Cardiac muscle cell (in vitro differentiated cells and primary cell): ENCODE data around the gene PRKCH. TPM values are rescaled to one million over a fixed set of nuclear protein-coding genes. Genes with fewer than 3 reads are reported as not detected.

Source experiments
- DNase-seq, 2 donors: peaks; one replicate each; pipeline versions ENCODE4 v3.0.0 to v3.0.0-alpha.2; 2010 to 2017; ENCODE audit warnings: low read depth in 1 of 2, low spot score in 1 of 2
- H3K27ac ChIP-seq: fragments of 200-600 bp; sonication (generic); 2 replicates; pipeline ENCODE4 v1.5.1; 2016
- H3K27me3 ChIP-seq: fragments of 200-600 bp; sonication (generic); 2 replicates; pipeline ENCODE4 v1.6.0; 2016; ENCODE audit warnings: control low read depth
- H3K36me3 ChIP-seq: fragments of 200-600 bp; sonication (generic); 2 replicates; pipeline ENCODE4 v1.5.1; 2016; ENCODE audit warnings: control low read depth
- H3K4me1 ChIP-seq: fragments of 200-600 bp; sonication (generic); 2 replicates; pipeline ENCODE4 v1.8.1; 2017; ENCODE audit warnings: low read depth, mild to moderate bottlenecking, mixed run types
- H3K4me3 ChIP-seq: fragments of 200-600 bp; sonication (generic); 2 replicates; pipeline ENCODE4 v1.5.1; 2016; ENCODE audit warnings: mild to moderate bottlenecking
- H3K9me3 ChIP-seq: fragments of 200-600 bp; sonication (generic); 2 replicates; pipeline ENCODE4 v1.5.1; 2017; ENCODE audit warnings: low read depth, mild to moderate bottlenecking, control low read depth
- polyA plus RNA-seq: library from polyadenylated mRNA; unstranded; fragments of >200 nt; fragmentation: Nextera tagmentation; extraction: Ambion mirVana; gene quantifications from 2 replicates; pipeline ENCODE4 v1.2.1, GENCODE V29; 2016
- total RNA-seq: library from RNA; depleted of rRNA; stranded (reverse); fragments of >200 nt; gene quantifications from 2 replicates; pipeline ENCODE4 v1.2.3, GENCODE V29; 2016
- TF ChIP-seq, protein P1 (sequence below): IDR thresholded peaks from 2 replicates; pipeline ENCODE4 v1.5.1; 2012; ENCODE audit warnings: low read depth, mild to moderate bottlenecking, low read length

The PRKCH gene
- total and polyA plus RNA-seq, 2 experiments from 2014 or later: 51.0 to 128 TPM

DNA sequence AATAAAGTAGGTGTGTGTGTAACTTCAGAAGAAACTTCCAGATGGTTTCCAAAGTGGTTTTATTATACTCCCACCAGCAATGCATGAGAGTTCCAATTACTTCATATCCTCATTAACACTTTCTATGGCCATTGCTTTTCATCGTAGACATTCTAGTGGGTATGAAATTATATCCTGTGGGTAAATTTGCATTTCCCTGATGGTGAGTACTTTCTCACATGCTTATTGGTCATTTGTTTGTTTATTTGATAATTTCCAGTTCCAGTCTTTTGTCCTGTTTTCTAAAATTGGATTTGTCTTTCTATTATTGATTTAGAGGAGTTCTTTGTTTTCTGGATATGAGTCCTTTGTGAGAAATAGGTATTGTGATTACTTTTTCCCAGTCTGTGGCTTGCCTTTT lies 70.9 kb downstream of the PRKCH start:
- H3K4me1 ChIP-seq: peaks cover 26% of the 10 kb centered on the region
- TF ChIP-seq, protein P1, sequence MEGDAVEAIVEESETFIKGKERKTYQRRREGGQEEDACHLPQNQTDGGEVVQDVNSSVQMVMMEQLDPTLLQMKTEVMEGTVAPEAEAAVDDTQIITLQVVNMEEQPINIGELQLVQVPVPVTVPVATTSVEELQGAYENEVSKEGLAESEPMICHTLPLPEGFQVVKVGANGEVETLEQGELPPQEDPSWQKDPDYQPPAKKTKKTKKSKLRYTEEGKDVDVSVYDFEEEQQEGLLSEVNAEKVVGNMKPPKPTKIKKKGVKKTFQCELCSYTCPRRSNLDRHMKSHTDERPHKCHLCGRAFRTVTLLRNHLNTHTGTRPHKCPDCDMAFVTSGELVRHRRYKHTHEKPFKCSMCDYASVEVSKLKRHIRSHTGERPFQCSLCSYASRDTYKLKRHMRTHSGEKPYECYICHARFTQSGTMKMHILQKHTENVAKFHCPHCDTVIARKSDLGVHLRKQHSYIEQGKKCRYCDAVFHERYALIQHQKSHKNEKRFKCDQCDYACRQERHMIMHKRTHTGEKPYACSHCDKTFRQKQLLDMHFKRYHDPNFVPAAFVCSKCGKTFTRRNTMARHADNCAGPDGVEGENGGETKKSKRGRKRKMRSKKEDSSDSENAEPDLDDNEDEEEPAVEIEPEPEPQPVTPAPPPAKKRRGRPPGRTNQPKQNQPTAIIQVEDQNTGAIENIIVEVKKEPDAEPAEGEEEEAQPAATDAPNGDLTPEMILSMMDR: no peak
- H3K9me3 ChIP-seq: no peaks in the 10 kb centered on the region
- H3K27ac ChIP-seq: no peak overlapping the region
- H3K36me3 ChIP-seq: no peaks in the 10 kb centered on the region
- no peaks in the 10 kb centered on the region for H3K27me3 ChIP-seq
- no peak overlapping the region for H3K4me3 ChIP-seq
- DNase-seq: no peak

DNA sequence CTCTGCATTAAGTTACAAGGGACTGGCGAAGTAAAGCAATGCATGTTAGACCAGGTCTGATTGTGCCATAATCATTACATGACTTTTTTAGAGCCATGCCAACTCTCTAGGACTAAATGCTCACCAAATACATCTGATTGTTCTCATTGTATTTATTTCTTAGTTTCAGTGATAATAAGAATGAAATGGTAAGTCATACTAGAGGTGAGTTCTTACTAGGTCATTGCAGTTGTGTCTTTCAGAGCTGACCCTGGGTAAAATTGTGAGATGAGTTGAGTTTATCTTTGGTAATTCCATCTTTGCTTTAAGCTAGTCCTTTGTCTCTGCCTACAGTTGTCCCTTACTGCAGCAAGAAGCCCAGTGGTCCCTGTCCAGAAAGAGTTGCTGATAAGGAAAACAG lies 73.2 kb downstream of the PRKCH start:
- H3K9me3 ChIP-seq: no peaks in the 10 kb centered on the region
- no peak for DNase-seq
- H3K27me3 ChIP-seq: no peaks in the 10 kb centered on the region
- TF ChIP-seq, protein P1: no peak
- no peaks in the 10 kb centered on the region for H3K36me3 ChIP-seq
- peaks cover 17% of the 10 kb centered on the region for H3K4me1 ChIP-seq
- H3K27ac ChIP-seq: no peak overlapping the region
- H3K4me3 ChIP-seq: no peak overlapping the region

DNA sequence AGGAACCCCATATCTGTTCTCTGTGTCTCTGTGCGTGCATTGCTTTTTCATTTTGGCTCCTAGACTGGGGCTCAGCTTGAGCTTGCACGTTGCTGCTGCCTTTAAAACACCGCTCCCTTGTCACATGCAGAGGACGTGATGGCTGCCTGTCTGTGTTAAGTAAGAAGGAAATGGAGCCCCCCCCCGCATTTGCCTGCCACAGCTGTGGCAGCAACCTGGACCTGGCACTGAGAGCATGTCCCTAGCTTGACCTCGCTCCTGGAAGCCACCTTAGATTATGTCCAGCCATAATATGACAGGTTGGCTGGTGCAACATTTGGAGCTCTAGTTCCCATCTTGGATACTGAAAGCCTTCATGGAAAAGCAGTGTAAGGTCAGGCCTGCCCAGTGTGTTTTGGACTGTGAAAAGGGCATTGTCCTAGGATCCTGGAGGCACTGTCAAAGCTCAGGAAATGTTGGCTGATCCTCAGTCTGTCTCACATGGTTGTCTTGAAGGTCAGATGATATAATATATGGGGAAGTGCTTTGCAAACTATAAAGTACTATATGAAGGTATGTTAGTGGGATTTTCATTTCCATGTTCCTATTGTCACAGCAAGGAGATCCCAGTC lies 73.8 kb downstream of the PRKCH start:
- no peak overlapping the region for H3K27ac ChIP-seq
- H3K4me1 ChIP-seq: peaks cover 24% of the 10 kb centered on the region
- H3K9me3 ChIP-seq: no peaks in the 10 kb centered on the region
- no peaks in the 10 kb centered on the region for H3K36me3 ChIP-seq
- no peak for DNase-seq
- TF ChIP-seq, protein P1: no peak
- H3K27me3 ChIP-seq: no peaks in the 10 kb centered on the region
- H3K4me3 ChIP-seq: no peak overlapping the region

DNA sequence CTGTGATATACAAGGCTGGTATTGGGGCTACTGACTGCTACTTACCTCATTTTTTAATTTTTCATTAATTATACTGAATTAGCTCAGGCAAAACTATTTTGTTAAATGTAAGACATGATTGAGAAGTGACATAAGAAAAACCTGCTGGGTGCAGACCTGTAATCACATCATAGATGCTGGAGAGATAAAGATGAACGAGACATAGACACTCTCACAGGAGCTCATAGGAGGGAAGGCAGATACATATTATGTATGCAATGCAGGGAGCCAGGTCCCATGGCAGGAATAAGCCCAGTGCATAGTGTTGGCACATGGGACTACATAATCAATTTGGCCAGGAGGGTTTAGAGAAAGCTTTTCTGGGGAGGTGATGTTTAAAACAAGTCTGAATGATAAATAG lies 74.9 kb downstream of the PRKCH start:
- Histone ChIP-seq H3K9me3 (no peaks in the 10 kb centered on the region), H3K4me1 (peaks cover 35% of the 10 kb centered on the region), H3K4me3 (no peak overlapping the region), H3K27me3 (no peaks in the 10 kb centered on the region), H3K36me3 (no peaks in the 10 kb centered on the region), H3K27ac (no peak overlapping the region)
- DNase-seq: no peak
- TF ChIP-seq, protein P1: no peak

DNA sequence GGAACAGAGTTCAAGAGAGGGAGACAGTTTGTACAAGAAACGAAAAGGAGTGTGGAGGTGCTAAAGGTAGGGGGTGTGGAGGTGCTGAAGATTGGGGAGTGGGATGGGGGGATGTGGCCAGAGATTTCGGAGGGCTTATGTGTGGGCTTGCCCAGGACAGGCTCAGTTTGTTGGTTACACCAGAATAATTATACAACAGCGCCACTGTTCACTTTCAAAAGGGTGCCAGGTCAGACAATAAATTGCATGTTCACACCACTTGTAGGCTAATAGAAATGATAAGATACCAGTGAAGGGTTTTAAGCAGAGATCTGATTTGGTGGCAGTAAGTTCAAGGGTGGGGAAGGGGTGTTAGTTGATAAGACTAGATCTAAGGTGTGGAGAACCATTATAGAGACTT lies 75.3 kb downstream of the PRKCH start:
- no peaks in the 10 kb centered on the region for H3K36me3 ChIP-seq
- TF ChIP-seq, protein P1: no peak
- H3K4me1 ChIP-seq: peaks cover 36% of the 10 kb centered on the region
- no peak overlapping the region for H3K27ac ChIP-seq
- H3K27me3 ChIP-seq: no peaks in the 10 kb centered on the region
- no peak overlapping the region for H3K4me3 ChIP-seq
- no peak for DNase-seq
- H3K9me3 ChIP-seq: no peaks in the 10 kb centered on the region
